SH-SY5Y (cell line): ENCODE measurements around the gene PLTP.

Experiments used
- GATA2 ChIP-seq: IDR thresholded peaks from 2 replicates; pipeline ENCODE4 v1.6.1; 2011; ENCODE audit warnings: mild to moderate bottlenecking, low read depth, low read length
- GATA3 ChIP-seq: IDR thresholded peaks from 2 replicates; pipeline ENCODE4 v1.6.1; 2011; ENCODE audit warnings: low read depth, mild to moderate bottlenecking, low read length, moderate library complexity

- TF ChIP-seq GATA2 = no peak
- TF ChIP-seq GATA3 = no peak
Measured at GRCh38 chr20:45951925-45952834, 40.2 kb upstream of the PLTP start.
